HEK293 (cell line): Measurements from ENCODE around the gene UBE4B.

Experiments
- CTCF ChIA-PET: fragments of 350-600 bp; formaldehyde crosslinking; extraction: SDS; loops from one replicate; lab custom pipeline; 2021; ENCODE audit warnings: antibody characterized with exemption; lab: Yijun Ruan, JAX
- POLR2A ChIA-PET: fragments of 300-600 bp; formaldehyde crosslinking; extraction: SDS; loops from one replicate; lab custom pipeline; 2020; ENCODE audit warnings: antibody characterized with exemption, inconsistent platforms; lab: Yijun Ruan, JAX
- H3K27ac ChIP-seq: fragments of 200-500 bp; sonication (Bioruptor generic); 2 replicates; pipeline ENCODE4 v1.5.1; 2014; ENCODE audit warnings: low read depth, low read length, control low read depth, inconsistent platforms; ENCODE audit errors: extremely low read depth
- H3K36me3 ChIP-seq, 2 experiments: fragments of 200-500 bp in 1 of 2; sonication (Bioruptor generic) in 1 of 2; 1 replicate in 1 of 2; 2 replicates in 1 of 2; pipeline ENCODE4 v1.5.1; 2014 to 2017; ENCODE audit warnings: inconsistent platforms in 2 of 2, low read length in 2 of 2; ENCODE audit not compliant: control insufficient read depth in 2 of 2, insufficient read depth in 1 of 2
- H3K4me1 ChIP-seq: fragments of 200-500 bp; sonication (Bioruptor generic); 2 replicates; pipeline ENCODE4 v1.5.1; 2014; ENCODE audit warnings: mild to moderate bottlenecking, low read length, inconsistent platforms; ENCODE audit not compliant: control insufficient read depth, insufficient read depth
- H3K4me3 ChIP-seq: 2 replicates; pipeline ENCODE4 v1.5.1; 2011; ENCODE audit warnings: low read depth, mild to moderate bottlenecking, control low read depth, low read length, moderate library complexity
- H3K9me3 ChIP-seq: fragments of 200-500 bp; sonication (Bioruptor generic); 2 replicates; pipeline ENCODE4 v1.5.1; 2014; ENCODE audit warnings: low read depth, low read length, inconsistent platforms; ENCODE audit not compliant: control insufficient read depth, insufficient read depth
- EGR2 ChIP-seq: fragments of 450-650 bp; formaldehyde crosslinking; IDR thresholded peaks from 2 replicates; pipeline ENCODE4 v1.5.1; 2016; ENCODE audit warnings: low read depth, missing biosample characterization, missing genetic modification characterization
- IKZF3 ChIP-seq: fragments of 450-650 bp; IDR thresholded peaks from 2 replicates; pipeline ENCODE4 v1.5.0; 2018; ENCODE audit warnings: missing biosample characterization, mild to moderate bottlenecking, missing genetic modification characterization, moderate library complexity
- ZNF239 ChIP-seq: fragments of 450-650 bp; formaldehyde crosslinking; IDR thresholded peaks from 2 replicates; pipeline ENCODE4 v1.5.1; 2016; ENCODE audit warnings: missing biosample characterization, missing genetic modification characterization
- ZNF529 ChIP-seq: fragments of 450-650 bp; formaldehyde crosslinking; IDR thresholded peaks from 2 replicates; pipeline ENCODE4 v1.5.1; 2017; ENCODE audit warnings: missing genetic modification characterization, missing biosample characterization; ENCODE audit not compliant: insufficient replicate concordance
- ZXDB ChIP-seq: fragments of 450-650 bp; formaldehyde crosslinking; IDR thresholded peaks from 2 replicates; pipeline ENCODE4 v1.5.1; 2016; ENCODE audit warnings: missing biosample characterization, missing genetic modification characterization
- TF ChIP-seq, protein P1 (sequence below): fragments of 450-650 bp; formaldehyde crosslinking; IDR thresholded peaks from 2 replicates; pipeline ENCODE4 v1.5.1; 2016; ENCODE audit warnings: missing biosample characterization, missing genetic modification characterization

Gene UBE4B

DNA sequence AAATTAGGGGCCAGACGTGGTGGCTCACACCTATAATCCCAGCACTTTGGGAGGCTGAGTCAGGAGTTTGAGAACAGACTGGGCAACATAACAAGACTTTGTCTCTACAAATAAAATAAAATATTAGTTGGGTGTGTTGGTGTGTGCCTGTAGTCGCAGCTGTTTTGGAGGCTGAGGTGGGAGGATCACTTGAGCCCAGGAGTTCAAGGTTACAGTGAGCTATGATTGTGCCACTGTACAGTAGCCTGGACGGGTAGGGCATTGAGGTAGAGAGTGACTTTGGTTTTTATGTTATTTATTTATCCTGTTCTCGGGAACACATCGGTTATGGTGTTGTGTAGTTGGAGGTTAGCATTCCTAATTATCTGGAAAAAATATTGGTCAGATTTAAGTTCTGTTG is 197.1 kb downstream of the UBE4B start:
- ChIA-PET POLR2A (interaction anchor here (1.0 kb wide), 1 partner anchor 20 kb away, joined by 3 read pairs; the partner anchor contains the start of gene KIF1B), CTCF (no interaction called here)

More for the DNA sequence above, 197.1 kb downstream of the UBE4B start:
- Histone ChIP-seq H3K27ac (no peak overlapping the region), H3K4me3 (no peak overlapping the region), H3K9me3 (no peaks in the 10 kb centered on the region), H3K36me3 (peaks cover 0 to 3% of the 10 kb centered on the region in 2 experiments; a peak in 2 of 3 replicates), H3K4me1 (0 out of 2 replicates have a peak, but pooled peaks cover 4% of the 10 kb centered on the region)
- no peak for TF ChIP-seq EGR2 (tag by site-specific recombination)
- TF ChIP-seq IKZF3 (tag by site-specific recombination), result no peak
- no peak for TF ChIP-seq ZXDB (tag by site-specific recombination)
- TF ChIP-seq, protein P1, sequence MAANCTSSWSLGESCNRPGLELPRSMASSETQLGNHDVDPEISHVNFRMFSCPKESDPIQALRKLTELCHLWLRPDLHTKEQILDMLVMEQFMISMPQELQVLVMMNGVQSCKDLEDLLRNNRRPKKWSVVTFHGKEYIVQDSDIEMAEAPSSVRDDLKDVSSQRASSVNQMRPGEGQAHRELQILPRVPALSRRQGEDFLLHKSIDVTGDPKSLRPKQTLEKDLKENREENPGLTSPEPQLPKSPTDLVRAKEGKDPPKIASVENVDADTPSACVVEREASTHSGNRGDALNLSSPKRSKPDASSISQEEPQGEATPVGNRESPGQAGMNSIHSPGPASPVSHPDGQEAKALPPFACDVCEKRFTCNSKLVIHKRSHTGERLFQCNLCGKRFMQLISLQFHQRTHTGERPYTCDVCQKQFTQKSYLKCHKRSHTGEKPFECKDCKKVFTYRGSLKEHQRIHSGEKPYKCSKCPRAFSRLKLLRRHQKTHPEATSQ, result no peak
- no peak for TF ChIP-seq ZNF239
- no peak for TF ChIP-seq ZNF529 (tag by site-specific recombination)
